GM12878 (cell line): Measurements from ENCODE around the gene FAM227A. TPM values are rescaled to one million over a fixed set of nuclear protein-coding genes. Genes with fewer than 3 reads are reported as not detected.

Experiments used
- ATAC-seq: fragments of 200-7000 bp; cut with Tn5 transposase; 3 replicates; pipeline ENCODE4 v1.9.1; 2020; ENCODE audit warnings: mild to moderate bottlenecking, moderate library complexity
- Bru-seq: library from RNA; stranded (reverse); fragments of 400-500 nt; gene quantifications from one replicate; lab custom pipeline; 2021; lab: Mats Ljungman, UMichigan
- BruChase-seq, 2 experiments: library from RNA; stranded (reverse); fragments of 400-500 nt; gene quantifications; one replicate each; lab custom pipeline; 2021; lab: Mats Ljungman, UMichigan
- BruUV-seq: library from RNA; stranded (reverse); fragments of 400-500 nt; replicated peaks from 2 replicates; lab custom pipeline; 2021; lab: Mats Ljungman, UMichigan
- CTCF ChIA-PET: fragments of 300-600 bp; sonication (Branson Sonifier 250); formaldehyde crosslinking; extraction: SDS; loops from one replicate; lab custom pipeline; 2021; ENCODE audit warnings: inconsistent platforms; lab: Yijun Ruan, JAX
- POLR2A ChIA-PET: fragments of 350-600 bp; formaldehyde crosslinking; extraction: SDS; loops from one replicate; lab custom pipeline; 2021; ENCODE audit warnings: inconsistent platforms; lab: Charles Lee
- RAD21 ChIA-PET: fragments of 300-600 bp; sonication (Branson Sonifier 250); formaldehyde crosslinking; loops from one replicate; lab custom pipeline; 2023; ENCODE audit warnings: antibody characterized with exemption; ENCODE audit not compliant: unreplicated experiment; lab: Charles Lee
- SMC1A ChIA-PET: fragments of 300-600 bp; sonication (Branson Sonifier 250); formaldehyde crosslinking; loops from one replicate; lab custom pipeline; 2023; ENCODE audit not compliant: unreplicated experiment, uncharacterized antibody; lab: Charles Lee
- DNase-seq: peaks from one replicate; pipeline ENCODE4 v3.0.0-alpha.2; 2011; ENCODE audit warnings: low read depth, low spot score
- FAIRE-seq: peaks from 3 replicates; lab custom pipeline; 2011; peaks lifted over from hg19 to GRCh38; lab: Jason Lieb, UNC
- H2AFZ ChIP-seq: 2 replicates; pipeline ENCODE4 v1.6.0; 2011; ENCODE audit warnings: low read depth, low read length, control low read depth; ENCODE audit not compliant: control insufficient read depth
- H3K27ac ChIP-seq: 2 replicates; pipeline ENCODE4 v1.5.1; 2011; ENCODE audit warnings: control low read depth; ENCODE audit not compliant: control insufficient read depth, insufficient read depth
- H3K27me3 ChIP-seq, 2 experiments: replicated peaks in 1 of 2; 2 replicates each; pipeline versions ENCODE4 v1.6.0 to v1.6.1; 2011; ENCODE audit warnings: low read length in 1 of 2; ENCODE audit not compliant: control insufficient read depth in 2 of 2, insufficient read depth in 2 of 2
- H3K36me3 ChIP-seq, 2 experiments: 2 replicates each; pipeline ENCODE4 v1.5.1; 2011; ENCODE audit warnings: low read length in 1 of 2; ENCODE audit not compliant: control insufficient read depth in 2 of 2, insufficient read depth in 2 of 2
- H3K4me1 ChIP-seq: 2 replicates; pipeline ENCODE4 v1.6.1; 2011; ENCODE audit warnings: mild to moderate bottlenecking, low read length, moderate library complexity, mixed read lengths; ENCODE audit not compliant: control insufficient read depth, insufficient read depth
- H3K4me2 ChIP-seq: 2 replicates; pipeline ENCODE4 v1.6.0; 2011; ENCODE audit warnings: control low read depth; ENCODE audit not compliant: control insufficient read depth, insufficient read depth
- H3K4me3 ChIP-seq: fragments of 200-600 bp; sonication (generic); 2 replicates; pipeline ENCODE4 v1.5.1; 2016
- H3K79me2 ChIP-seq: 2 replicates; pipeline ENCODE4 v1.6.0; 2011; ENCODE audit warnings: low read length; ENCODE audit not compliant: control insufficient read depth, insufficient read depth
- H3K9ac ChIP-seq: 2 replicates; pipeline ENCODE4 v1.8.0; 2011; ENCODE audit warnings: low read length, control low read depth, mixed read lengths; ENCODE audit not compliant: control insufficient read depth, insufficient read depth
- H3K9me3 ChIP-seq: replicated peaks from 3 replicates; pipeline ENCODE4 v1.5.1; 2011; ENCODE audit warnings: mild to moderate bottlenecking, low read length; ENCODE audit not compliant: control insufficient read depth, insufficient read depth
- H4K20me1 ChIP-seq: 2 replicates; pipeline ENCODE4 v1.6.0; 2011; ENCODE audit not compliant: control insufficient read depth, insufficient read depth
- BMI1 ChIP-seq: fragments of 450-650 bp; IDR thresholded peaks from 2 replicates; pipeline ENCODE4 v1.6.1; 2016; ENCODE audit warnings: mild to moderate bottlenecking, moderate library complexity, borderline replicate concordance
- BRCA1 ChIP-seq: IDR thresholded peaks from 2 replicates; pipeline ENCODE4 v1.6.1; 2011; ENCODE audit warnings: low read depth, low read length, improper control_type of control experiment
- CBX3 ChIP-seq: fragments of 200-600 bp; sonication (generic); IDR thresholded peaks from 2 replicates; pipeline ENCODE4 v1.6.1; 2016; ENCODE audit warnings: low read depth, borderline replicate concordance
- CHD2 ChIP-seq: IDR thresholded peaks from 2 replicates; pipeline ENCODE4 v1.6.1; 2011; ENCODE audit warnings: low read depth, low read length, improper control_type of control experiment, borderline replicate concordance
- MEF2B ChIP-seq: fragments of 450-650 bp; IDR thresholded peaks from 2 replicates; pipeline ENCODE4 v1.6.1; 2018; ENCODE audit warnings: mild to moderate bottlenecking, moderate library complexity; ENCODE audit not compliant: partially characterized antibody, poor library complexity, severe bottlenecking
- POLR2A ChIP-seq: IDR thresholded peaks from 2 replicates; pipeline ENCODE4 v1.6.1; 2011; ENCODE audit warnings: low read depth, mild to moderate bottlenecking, low read length
- RAD21 ChIP-seq: IDR thresholded peaks from 2 replicates; pipeline ENCODE4 v1.6.1; 2011; ENCODE audit warnings: mild to moderate bottlenecking, low read depth, low read length, moderate library complexity; ENCODE audit not compliant: insufficient read depth
- RELA ChIP-seq: fragments of 450-650 bp; IDR thresholded peaks from 2 replicates; pipeline ENCODE4 v1.8.0; 2014; ENCODE audit warnings: borderline replicate concordance; ENCODE audit not compliant: partially characterized antibody
- RELB ChIP-seq: fragments of 450-650 bp; IDR thresholded peaks from 2 replicates; pipeline ENCODE4 v1.6.1; 2017; ENCODE audit warnings: low read depth, mild to moderate bottlenecking, moderate library complexity
- RFX5 ChIP-seq: IDR thresholded peaks from 2 replicates; pipeline ENCODE4 v1.6.1; 2011; ENCODE audit warnings: low read depth, low read length, improper control_type of control experiment
- SMAD1 ChIP-seq: fragments of 450-650 bp; IDR thresholded peaks from 2 replicates; pipeline ENCODE4 v1.6.1; 2018; ENCODE audit warnings: mild to moderate bottlenecking, low read depth; ENCODE audit not compliant: partially characterized antibody
- SMARCA5 ChIP-seq: fragments of 450-650 bp; IDR thresholded peaks from 2 replicates; pipeline ENCODE4 v1.6.1; 2017; ENCODE audit warnings: mild to moderate bottlenecking
- SMC3 ChIP-seq: IDR thresholded peaks from 2 replicates; pipeline ENCODE4 v1.6.1; 2011; ENCODE audit warnings: low read length, improper control_type of control experiment, borderline replicate concordance
- SREBF1 ChIP-seq: IDR thresholded peaks from 2 replicates; pipeline ENCODE4 v1.6.1; 2012; ENCODE audit warnings: mild to moderate bottlenecking, low read length
- STAT3 ChIP-seq: IDR thresholded peaks from 2 replicates; pipeline ENCODE4 v1.6.1; 2011; ENCODE audit warnings: low read depth, low read length, improper control_type of control experiment
- TCF3 ChIP-seq: IDR thresholded peaks from 2 replicates; pipeline ENCODE4 v1.6.1; 2012; ENCODE audit warnings: low read depth, mild to moderate bottlenecking, low read length, borderline replicate concordance; ENCODE audit not compliant: insufficient read depth
- TCF7 ChIP-seq: IDR thresholded peaks from 2 replicates; pipeline ENCODE4 v1.6.1; 2014; ENCODE audit warnings: antibody characterized with exemption, borderline replicate concordance
- ZNF24 ChIP-seq: fragments of 450-650 bp; IDR thresholded peaks from 2 replicates; pipeline ENCODE4 v1.6.1; 2017; ENCODE audit warnings: antibody characterized with exemption, mild to moderate bottlenecking
- WGBS: methylation state at CpG from one replicate; pipeline ENCODE4 v1.1.6; 2016; ENCODE audit warnings: low lambda C conversion rate; ENCODE audit not compliant: insufficient replicate concordance, insufficient coverage; ENCODE audit errors: missing lambda C conversion rate; 5-methylcytosine and 5-hydroxymethylcytosine counted together
- in situ Hi-C: fragments of 300-500 bp; cut with MboI; formaldehyde crosslinking; loops from 9 replicates; pipeline ENCODE4 v1.14.3; 2018; ENCODE audit warnings: mixed read lengths
- intact Hi-C: fragments of 100-400 bp; cut with micrococcal nuclease; formaldehyde crosslinking; loops from one replicate; pipeline ENCODE4 v1.14.2; 2022; ENCODE audit not compliant: unreplicated experiment
- long read RNA-seq, 2 experiments: library from polyadenylated mRNA; unstranded; transcript quantifications; one replicate each; pipeline ENCODE4 v2.0.0, GENCODE V29; 2019 to 2020
- polyA minus RNA-seq, 3 experiments: library from RNA; depleted of rRNA, polyadenylated mRNA; stranded (reverse); fragments of >200 nt; gene quantifications; 2 replicates each; pipeline ENCODE4 v1.2.3, GENCODE V29; 2011
- polyA plus RNA-seq, 11 experiments: library from polyadenylated mRNA; depleted of rRNA in 4 of 11; unstranded in 6 of 11; stranded (reverse) in 5 of 11; fragments of >200 nt; fragmentation: Nextera tagmentation in 4 of 11; fragmentation: Illumina TruSeq in 1 of 11; extraction: Ambion mirVana in 4 of 11; extraction: Trizol in 1 of 11; gene quantifications; 1 replicate in 1 of 11; 2 replicates in 10 of 11; pipeline versions ENCODE4 v1.2.1 to v1.2.3, GENCODE V29; 2011 to 2016; ENCODE audit warnings: inconsistent platforms in 2 of 11, missing spikeins in 2 of 11, low read depth in 1 of 11
- total RNA-seq, 4 experiments: library from RNA; depleted of rRNA in 3 of 4; stranded (reverse); fragments of >200 nt in 3 of 4; fragmentation: Illumina TruSeq in 1 of 4; extraction: Trizol in 1 of 4; gene quantifications; 2 replicates each; pipeline versions ENCODE4 v1.2.1 to v1.2.3, GENCODE V29; 2013 to 2021

Gene FAM227A
- 4.5 and 7.4 TPM in 2 replicates for total RNA-seq (2013; cell fraction: nucleolus; rRNA removed)
- total RNA-seq (2014; rRNA removed), result under 0.01 and 0.11 TPM in 2 replicates
- total RNA-seq (2014; rRNA removed; fragmentation: Illumina TruSeq; extraction: Trizol), result 0.14 and 0.18 TPM in 2 replicates
- 0.33 and 0.53 TPM in 2 replicates for total RNA-seq (2021)
- polyA plus RNA-seq (2011; ENCODE audit: low read depth), result not detected
- polyA plus RNA-seq (2011; rRNA removed), result 0.22 and 0.45 TPM in 2 replicates
- 0.12 and 0.15 TPM in 2 replicates for polyA plus RNA-seq (2011; cell fraction: cytosol; rRNA removed)
- polyA plus RNA-seq (2011; cell fraction: nucleus; rRNA removed), result 0.55 and 0.80 TPM in 2 replicates
- polyA plus RNA-seq (2012), result 0.05 and 0.20 TPM in 2 replicates
- 0.06 and 0.28 TPM in 2 replicates for polyA plus RNA-seq (2014; fragmentation: Illumina TruSeq; extraction: Trizol)
- polyA plus RNA-seq (2014; fragmentation: Nextera tagmentation; extraction: Ambion mirVana), result under 1 TPM; 0.02 to 0.11 TPM
- 0.13 and 0.50 TPM in 2 replicates for polyA plus RNA-seq (2014; rRNA removed)
- polyA plus RNA-seq (2016; fragmentation: Nextera tagmentation; extraction: Ambion mirVana), result under 1 TPM; 0.29 to 0.59 TPM
- 0.05 and 0.15 TPM in 2 replicates for polyA minus RNA-seq (2011; rRNA and poly(A)+ RNA removed)
- not detected in 2 replicates for polyA minus RNA-seq (2011; cell fraction: cytosol; rRNA and poly(A)+ RNA removed)
- 0.24 and 0.29 TPM in 2 replicates for polyA minus RNA-seq (2011; cell fraction: nucleus; rRNA and poly(A)+ RNA removed)
- percentile 19 among the genes with signal in this experiment for Bru-seq, nascent RNA
- percentile 20 among the genes with signal in this experiment for BruChase-seq, experiment 1, labeled RNA remaining after a 6-hour chase
- percentile 22 among the genes with signal in this experiment for BruChase-seq, experiment 2, labeled RNA remaining after a 2-hour chase
- long read RNA-seq, experiment 1, partial matches to known transcripts, result 1 of 1 reads
- long read RNA-seq, experiment 1, other reads (novel, unspliced or antisense), result 0 of 1 reads
- long read RNA-seq, experiment 2, partial matches to known transcripts, result 2 of 2 reads
- long read RNA-seq, experiment 2, other reads (novel, unspliced or antisense), result 0 of 2 reads

GRCh38 chr22:38656256-38657044 lies at the start of gene FAM227A, which contains the start of gene CBY1:
FAM227A (minus strand) TSS chr22:38656392; CDS start chr22:38650168, 6,224 bp downstream.
CBY1 (plus strand) TSS chr22:38656638; CDS start chr22:38668055, 11,417 bp downstream.
- in situ Hi-C loops, result no loop called here
- peak; percentile 84 for FAIRE-seq
- peak; percentile 80 for TF ChIP-seq POLR2A
- peak; percentile 40; the same call in 1 of the 2 replicates for TF ChIP-seq RFX5
- no peak for TF ChIP-seq ZNF24
- no peak for TF ChIP-seq MEF2B
- peak; percentile 98 for TF ChIP-seq SREBF1
- TF ChIP-seq RELA, result no peak
- TF ChIP-seq BMI1, result peak; percentile 95
- TF ChIP-seq CHD2, result no peak
- no peak for TF ChIP-seq CBX3
- no peak for TF ChIP-seq SMARCA5
- TF ChIP-seq TCF7, result no peak
- TF ChIP-seq SMC3, result no peak
- peak; percentile 75 for TF ChIP-seq RELB
- TF ChIP-seq RAD21, result no peak
- TF ChIP-seq BRCA1, result 0 out of 2 replicates have a peak, but pooled peaks have one; percentile 35
- no peak for TF ChIP-seq SMAD1
- no peak for TF ChIP-seq TCF3
- no peak for TF ChIP-seq STAT3

More at GRCh38 chr22:38656256-38657044, at the start of gene FAM227A, which contains the start of gene CBY1:
- SMC1A ChIA-PET, result interaction anchor here (0.7 to 2.0 kb wide), 2 partner anchors 10 to 43 kb away, joined by 3 to 11 read pairs; no protein-coding TSS in a partner anchor
- CTCF ChIA-PET, result interaction anchor here (2.1 kb wide), 1 partner anchor 25 kb away, joined by 5 read pairs; the partner anchor contains the start of gene TOMM22
- BruUV-seq, result TSS peak; percentile 90
- Histone ChIP-seq H2AFZ (peak within 1 kb of the TSS; percentile 100), H3K27ac (peak within 1 kb of the TSS; percentile 99), H3K79me2 (peaks cover 11% of the 10 kb centered on the region), H3K27me3 (no peaks in the 10 kb centered on the region), H3K4me3 (peak within 1 kb of the TSS; percentile 86), H4K20me1 (no peaks in the 10 kb centered on the region), H3K9me3 (no peaks in the 10 kb centered on the region), H3K36me3 (no peaks in the 10 kb centered on the region), H3K4me1 (peaks cover 5% of the 10 kb centered on the region), H3K4me2 (peak within 1 kb of the TSS; percentile 97), H3K9ac (peak within 1 kb of the TSS; percentile 96)
- RAD21 ChIA-PET, result interaction anchor here (1.0 to 1.6 kb wide), 3 partner anchors 10 to 604 kb away, joined by 3 to 5 read pairs (median 3); partner anchors contain the start of gene TOMM22
- under 1% methylated on average over 65 of the region's 66 CpGs for WGBS
- POLR2A ChIA-PET, result interaction anchor here (1.8 kb wide), 1 partner anchor 42 kb away, joined by 5 read pairs; no protein-coding TSS in a partner anchor
- DNase-seq (peak; percentile 41), ATAC-seq (peak; percentile 90)
- intact Hi-C loops, result loop anchor here (1.0 kb wide), 1 partner anchor 25 kb away; the partner anchor contains the start of gene TOMM22
